Measurements from ENCODE around the gene GPD2.
A peak's percentile ranks its signal among the peaks of the same experiment; 100 is the strongest.
"Not testable (repeated sequence)": the region's sequence is repeated elsewhere in the genome, so short reads cannot be mapped to it uniquely, and the experiment has no call there.

GPD2 gene

DNA sequence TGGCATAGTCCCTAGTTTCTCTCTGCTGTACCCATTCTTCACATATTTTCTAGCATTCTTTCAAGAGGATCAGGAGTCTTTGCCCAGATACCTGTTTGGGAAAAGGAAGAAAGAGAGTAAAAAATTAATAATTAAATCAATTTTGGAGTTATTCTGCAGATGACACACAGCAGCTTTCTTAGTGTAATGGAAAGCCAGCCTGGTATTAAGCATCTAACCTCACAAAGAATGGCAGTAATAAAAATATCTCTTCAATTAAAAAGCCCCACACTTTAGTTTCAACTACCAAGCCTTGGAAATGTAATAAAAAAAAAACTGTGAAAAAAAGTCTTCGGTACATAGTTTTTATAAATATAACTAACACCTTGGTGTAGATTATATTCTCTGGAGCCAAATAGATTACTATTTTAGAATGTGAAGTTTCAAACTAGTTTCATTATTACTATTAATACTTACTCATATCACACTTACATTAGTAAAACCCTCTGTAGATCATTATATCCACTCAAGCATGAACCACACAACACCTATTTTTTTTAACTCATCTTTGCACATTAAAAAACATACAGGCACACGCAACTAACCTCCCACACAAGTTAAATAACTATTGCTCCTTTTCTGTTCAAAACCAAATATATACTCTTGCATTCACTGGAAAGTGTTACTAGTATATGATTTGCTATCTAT lies 90.9 kb downstream of the GPD2 start:
- H3K4me1 Mint-ChIP-seq: peaks cover 12% of the 10 kb centered on the region
- peak overlapping the region in 1 of 2 donors; percentile 35 for H3K4me3 Mint-ChIP-seq
- H3K9me3 Mint-ChIP-seq: no peaks in the 10 kb centered on the region
- H3K27ac Mint-ChIP-seq: peak overlapping the region; percentile 27 to 72
- ATAC-seq (peak; percentile 95), DNase-seq (no peak)
- H3K27me3 Mint-ChIP-seq: no peaks in the 10 kb centered on the region

DNA sequence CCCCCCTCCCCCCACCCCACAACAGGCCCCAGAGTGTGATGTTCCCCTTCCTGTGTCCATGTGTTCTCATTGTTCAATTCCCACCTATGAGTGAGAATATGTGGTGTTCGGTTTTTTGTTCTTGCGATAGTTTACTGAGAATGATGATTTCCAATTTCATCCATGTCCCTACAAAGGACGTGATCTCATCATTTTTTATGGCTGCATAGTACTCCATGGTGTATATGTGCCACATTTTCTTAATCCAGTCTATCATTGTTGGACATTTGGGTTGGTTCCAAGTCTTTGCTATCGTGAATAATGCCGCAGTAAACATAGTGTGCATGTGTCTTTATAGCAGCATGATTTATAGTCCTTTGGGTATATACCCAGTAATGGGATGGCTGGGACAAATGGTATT lies 92.4 kb downstream of the GPD2 start:
- H3K4me3 Mint-ChIP-seq, H3K27ac Mint-ChIP-seq, ATAC-seq, H3K27me3 Mint-ChIP-seq, DNase-seq, H3K9me3 Mint-ChIP-seq: not testable (repeated sequence)
- H3K4me1 Mint-ChIP-seq: peaks cover 12% of the 10 kb centered on the region

DNA sequence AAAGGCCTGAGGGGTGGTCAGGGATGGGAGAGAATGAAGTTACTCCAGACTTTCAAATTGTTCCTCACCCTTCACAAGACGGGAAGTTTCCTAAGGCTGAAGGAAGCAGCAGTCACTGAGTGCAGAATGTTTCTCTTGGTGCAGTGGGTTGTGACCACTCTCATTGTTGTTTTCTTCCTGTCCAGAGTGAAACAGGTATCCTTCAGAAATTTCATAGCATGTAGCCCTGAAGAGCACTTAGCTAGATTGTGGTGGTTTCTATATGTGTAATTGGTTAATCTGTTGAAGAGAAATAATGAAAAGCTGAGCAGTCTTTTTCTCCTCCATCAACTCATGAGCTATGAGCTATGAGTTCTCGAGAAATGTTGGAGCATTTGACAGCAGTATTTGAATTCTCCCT lies 96.8 kb downstream of the GPD2 start:
- peaks cover 11% of the 10 kb centered on the region for H3K4me1 Mint-ChIP-seq
- no peak for DNase-seq
- ATAC-seq: no peak
- no peaks in the 10 kb centered on the region for H3K27me3 Mint-ChIP-seq
- no peak overlapping the region for H3K27ac Mint-ChIP-seq
- no peaks in the 10 kb centered on the region for H3K9me3 Mint-ChIP-seq
- H3K4me3 Mint-ChIP-seq: no peak overlapping the region

DNA sequence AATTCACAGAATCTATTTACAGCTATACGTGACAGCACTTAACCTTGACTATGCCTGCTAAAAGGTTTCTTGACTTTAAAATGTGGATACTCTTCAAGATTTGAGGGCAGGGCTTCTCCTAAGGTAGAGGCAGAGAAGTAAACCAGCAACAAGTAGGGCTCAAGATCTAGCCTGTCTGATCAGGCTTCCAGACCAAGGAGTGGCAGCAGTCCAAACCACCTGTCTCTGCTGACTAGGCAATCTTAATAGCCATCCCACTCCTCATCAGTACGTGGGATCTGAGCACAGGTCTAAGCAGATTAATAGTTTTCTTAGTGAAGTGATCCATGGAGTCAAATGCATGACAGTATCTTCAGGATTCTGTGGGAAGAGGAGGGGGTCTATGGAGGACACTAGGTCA lies 100.4 kb downstream of the GPD2 start:
- Mint-ChIP-seq H3K4me1 (peaks cover 33% of the 10 kb centered on the region), H3K27me3 (no peaks in the 10 kb centered on the region), H3K9me3 (no peaks in the 10 kb centered on the region), H3K27ac (peak overlapping the region in 1 of 2 donors; percentile 19), H3K4me3 (peak overlapping the region in 1 of 2 donors; percentile 1)
- DNase-seq (no peak), ATAC-seq (no peak)

DNA sequence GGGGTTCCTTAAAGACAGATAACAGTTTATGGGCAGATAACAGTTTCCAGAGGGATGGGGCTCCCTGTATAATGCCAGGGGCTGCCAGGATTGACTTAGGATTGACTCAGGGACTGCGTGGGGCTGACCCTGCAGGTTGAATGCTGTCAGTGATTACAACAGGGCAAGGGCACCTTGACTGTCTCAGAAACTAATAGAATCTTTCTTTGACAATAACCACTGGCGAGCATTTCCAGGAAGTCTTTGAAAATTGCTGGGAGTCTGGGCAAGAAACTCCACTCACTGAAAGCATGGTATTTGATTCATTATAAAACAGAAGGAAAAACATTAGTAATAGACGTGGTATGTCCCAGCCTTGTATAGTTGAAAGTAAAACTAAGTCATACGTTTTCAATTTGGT lies 101.0 kb downstream of the GPD2 start:
- H3K27ac Mint-ChIP-seq: peak overlapping the region; percentile 5 to 23
- ATAC-seq: peak; percentile 55

DNA sequence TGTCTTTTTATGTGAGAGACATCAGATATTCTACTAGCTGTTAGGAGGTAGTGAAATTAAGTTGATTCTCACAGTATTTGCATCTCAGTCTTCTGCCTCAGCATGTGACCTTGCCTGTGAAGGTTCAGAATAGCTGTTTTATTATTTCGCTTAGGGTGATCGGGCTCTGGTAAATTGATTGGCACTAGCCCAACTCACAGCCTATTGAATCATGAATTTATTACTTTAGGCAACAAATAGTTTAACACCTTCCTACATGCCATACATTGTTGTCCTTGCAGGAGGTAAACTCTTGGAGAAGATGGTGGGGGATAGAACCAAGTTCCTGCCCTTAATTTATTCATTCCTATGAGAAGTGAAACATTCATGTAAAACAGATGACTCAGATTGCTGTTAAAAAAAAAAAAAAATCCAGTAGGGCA lies 101.9 kb downstream of the GPD2 start:
- Mint-ChIP-seq H3K9me3 (peaks cover 0 to under 1% of the 10 kb centered on the region in 2 donors), H3K27me3 (no peaks in the 10 kb centered on the region), H3K4me3 (peak overlapping the region in 1 of 2 donors; percentile 9), H3K4me1 (peaks cover 33% of the 10 kb centered on the region), H3K27ac (peak overlapping the region in 1 of 2 donors; percentile 21)
- DNase-seq (no peak), ATAC-seq (peak; percentile 66)

More for the DNA sequence above, 101.0 kb downstream of the GPD2 start:
- Mint-ChIP-seq H3K4me3 (peak overlapping the region in 1 of 2 donors; percentile 1), H3K27me3 (no peaks in the 10 kb centered on the region), H3K4me1 (peaks cover 33% of the 10 kb centered on the region), H3K9me3 (no peaks in the 10 kb centered on the region)
- DNase-seq: no peak

DNA sequence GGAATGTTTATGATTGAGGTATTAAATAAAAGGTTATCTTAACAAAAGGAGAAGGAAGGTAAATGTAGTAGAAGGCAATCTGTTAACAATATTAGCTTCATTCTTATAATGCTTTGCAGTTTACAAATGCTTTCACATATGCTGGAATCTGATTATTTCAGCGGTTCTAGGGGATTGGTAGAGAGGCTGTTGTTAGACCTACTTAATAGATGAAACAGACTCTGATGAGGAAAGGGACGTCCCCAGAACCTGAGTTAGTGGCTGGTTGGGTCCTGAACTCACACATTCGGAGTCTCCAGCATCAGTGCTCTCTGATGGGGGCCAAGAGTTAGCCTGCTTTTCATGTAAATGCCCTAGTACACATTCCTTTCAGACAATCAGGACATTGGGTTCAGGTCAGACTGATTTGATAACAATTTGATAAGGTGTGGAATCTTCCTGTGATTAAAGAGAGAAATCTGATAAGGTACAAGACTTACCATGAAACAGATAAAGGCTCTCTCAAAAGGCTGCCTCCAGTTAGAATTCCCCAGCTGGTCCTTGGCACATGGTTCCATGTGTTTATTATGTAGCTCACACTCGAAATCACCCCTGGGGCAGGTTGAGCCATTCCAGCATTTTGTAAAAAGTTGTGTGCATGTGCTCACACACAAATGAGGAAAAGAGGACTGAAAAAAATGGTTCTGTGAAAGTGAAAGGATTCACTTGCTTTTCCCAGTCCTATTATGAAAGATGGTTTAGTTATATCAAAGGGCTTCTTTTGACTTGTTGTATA lies 103.1 kb downstream of the GPD2 start:
- H3K4me1 Mint-ChIP-seq: peaks cover 33% of the 10 kb centered on the region

DNA sequence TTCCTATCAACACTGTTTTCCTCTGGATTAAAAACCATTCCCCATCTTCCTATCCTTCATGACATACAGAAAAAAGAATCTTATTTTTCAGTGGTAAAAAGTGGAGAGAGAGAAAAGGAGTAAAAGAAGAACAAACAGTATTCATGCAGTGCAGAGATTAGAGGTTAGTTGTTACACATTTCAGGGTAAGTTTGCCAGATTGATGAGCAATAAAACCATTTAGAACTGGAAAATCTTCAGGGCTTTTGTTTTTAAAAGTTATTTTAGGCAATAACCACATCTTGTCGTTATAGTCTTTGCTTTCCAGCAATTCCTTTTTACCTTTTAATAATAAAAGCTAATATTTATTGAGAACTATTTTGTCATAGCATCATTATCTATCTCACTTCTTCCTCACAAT lies 104.5 kb downstream of the GPD2 start:
- H3K27me3 Mint-ChIP-seq: no peaks in the 10 kb centered on the region
- H3K4me1 Mint-ChIP-seq: peaks cover 33% of the 10 kb centered on the region
- H3K27ac Mint-ChIP-seq: no peak overlapping the region
- no peak for DNase-seq
- H3K9me3 Mint-ChIP-seq: peaks cover 0 to 7% of the 10 kb centered on the region in 2 donors
- H3K4me3 Mint-ChIP-seq: no peak overlapping the region
- ATAC-seq: no peak

More for the DNA sequence above, 103.1 kb downstream of the GPD2 start:
- no peak for ATAC-seq
- peaks cover 0 to 7% of the 10 kb centered on the region in 2 donors for H3K9me3 Mint-ChIP-seq
- H3K4me3 Mint-ChIP-seq: no peak overlapping the region
- H3K27me3 Mint-ChIP-seq: no peaks in the 10 kb centered on the region
- no peak for DNase-seq
- H3K27ac Mint-ChIP-seq: no peak overlapping the region

DNA sequence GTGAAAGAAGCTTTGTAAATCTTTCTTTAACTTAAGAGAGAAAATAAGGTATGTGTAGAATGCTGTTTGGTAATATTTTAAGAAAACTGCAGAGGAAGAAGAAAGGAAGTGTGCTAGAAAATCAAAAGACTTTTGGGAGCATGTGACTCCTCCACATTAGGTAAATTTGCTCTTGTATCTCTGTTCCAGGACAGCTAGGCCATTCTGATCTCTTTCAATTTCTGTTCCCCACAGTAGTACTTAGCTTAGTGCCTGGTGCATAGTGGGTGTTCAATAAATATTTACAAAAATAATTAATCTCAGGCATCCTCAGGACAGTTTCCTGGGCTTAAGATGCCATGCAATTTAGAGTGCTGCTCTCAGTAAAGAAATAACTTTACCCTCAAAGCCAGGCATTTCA lies 105.0 kb downstream of the GPD2 start:
- ATAC-seq (no peak), DNase-seq (no peak)
- H3K4me1 Mint-ChIP-seq: peaks cover 33% of the 10 kb centered on the region
- peaks cover 0 to 7% of the 10 kb centered on the region in 2 donors for H3K9me3 Mint-ChIP-seq
- H3K27me3 Mint-ChIP-seq: no peaks in the 10 kb centered on the region
- no peak overlapping the region for H3K4me3 Mint-ChIP-seq
- H3K27ac Mint-ChIP-seq: no peak overlapping the region

DNA sequence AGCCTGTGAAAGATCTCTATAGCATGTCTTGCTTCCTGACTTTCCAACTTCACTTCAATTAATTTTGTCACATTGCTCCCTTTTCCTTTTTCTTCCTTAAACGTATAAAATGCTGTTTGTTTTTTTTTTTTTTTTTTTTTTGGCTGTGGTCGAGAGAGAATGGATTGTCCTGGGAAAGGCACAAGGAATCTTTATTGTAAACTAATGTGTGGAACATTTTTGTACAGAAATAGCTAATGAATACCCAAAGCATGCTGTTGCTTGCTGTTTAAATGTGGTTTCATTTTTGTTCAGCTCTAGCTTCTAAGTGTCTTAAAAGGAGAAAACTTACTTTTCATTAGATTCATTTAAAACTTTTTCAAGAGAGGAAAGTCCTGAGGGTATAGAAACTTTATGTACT lies 105.5 kb downstream of the GPD2 start:
- no peak for DNase-seq
- no peak for ATAC-seq
- Mint-ChIP-seq H3K27me3 (no peaks in the 10 kb centered on the region), H3K9me3 (peaks cover 0 to 7% of the 10 kb centered on the region in 2 donors), H3K4me1 (peaks cover 29% of the 10 kb centered on the region), H3K4me3 (no peak overlapping the region), H3K27ac (no peak overlapping the region)

DNA sequence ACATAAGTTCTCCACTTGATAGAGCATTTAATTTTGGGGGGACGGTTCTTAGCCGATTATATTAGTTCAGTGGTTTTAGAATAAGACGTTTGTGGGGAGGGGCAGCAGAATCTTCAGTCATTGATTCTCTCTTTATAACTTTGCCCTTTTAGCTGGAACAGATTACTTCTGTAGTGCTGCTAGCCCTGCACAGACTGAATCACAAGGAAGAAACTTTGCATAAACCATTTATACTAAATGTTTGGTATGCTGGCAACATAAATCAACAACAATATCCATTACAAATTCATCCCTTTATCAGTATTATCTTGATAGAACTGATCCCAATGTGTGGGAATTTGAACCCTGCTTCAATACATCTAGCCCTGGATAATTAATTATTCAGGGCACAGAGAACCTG lies 112.2 kb downstream of the GPD2 start:
- H3K4me1 Mint-ChIP-seq: no peaks in the 10 kb centered on the region
- no peaks in the 10 kb centered on the region for H3K27me3 Mint-ChIP-seq

DNA sequence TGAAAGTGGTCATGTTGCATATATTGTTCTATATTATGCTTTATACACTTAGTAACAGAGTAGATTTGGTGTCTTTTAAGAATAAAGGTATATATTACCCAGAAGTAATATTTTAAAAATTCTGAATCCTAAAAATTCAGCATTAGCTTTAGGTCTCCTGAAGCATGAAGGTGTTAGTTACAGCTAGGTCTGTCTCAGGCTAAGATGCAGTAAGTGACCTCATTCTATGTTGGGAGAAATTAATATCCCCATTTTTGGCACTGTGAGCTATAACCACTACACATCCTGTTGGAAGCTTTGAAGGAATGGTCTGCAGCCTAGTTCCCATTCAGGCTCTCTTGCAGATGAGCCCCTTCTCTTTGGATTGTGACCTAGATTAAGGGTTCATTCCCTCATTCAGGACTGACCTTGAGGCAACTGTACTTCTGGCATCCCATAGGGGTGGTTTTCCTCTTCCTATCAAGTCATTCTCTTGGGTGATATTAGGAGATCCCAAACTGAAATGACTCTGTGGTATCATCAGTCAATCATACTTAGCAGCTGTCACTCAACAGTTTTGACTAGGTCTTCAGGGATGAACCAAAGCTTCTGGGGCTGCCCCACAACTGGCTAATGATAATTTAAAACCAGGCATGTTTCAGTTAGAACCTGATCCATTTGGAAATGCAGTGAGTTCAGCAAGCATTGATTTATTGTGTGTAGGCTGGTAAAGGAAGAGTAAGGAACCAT lies 117.7 kb downstream of the GPD2 start:
- H3K9me3 Mint-ChIP-seq: no peaks in the 10 kb centered on the region
- H3K4me3 Mint-ChIP-seq: no peak overlapping the region
- no peak for ATAC-seq
- no peak for DNase-seq
- H3K4me1 Mint-ChIP-seq: no peaks in the 10 kb centered on the region
- H3K27ac Mint-ChIP-seq: peak overlapping the region in 1 of 2 donors; percentile 87
- no peaks in the 10 kb centered on the region for H3K27me3 Mint-ChIP-seq

More for the DNA sequence above, 112.2 kb downstream of the GPD2 start:
- H3K9me3 Mint-ChIP-seq: peaks cover 0 to 3% of the 10 kb centered on the region in 2 donors
- ATAC-seq (no peak), DNase-seq (no peak)
- H3K27ac Mint-ChIP-seq: no peak overlapping the region
- no peak overlapping the region for H3K4me3 Mint-ChIP-seq

DNA sequence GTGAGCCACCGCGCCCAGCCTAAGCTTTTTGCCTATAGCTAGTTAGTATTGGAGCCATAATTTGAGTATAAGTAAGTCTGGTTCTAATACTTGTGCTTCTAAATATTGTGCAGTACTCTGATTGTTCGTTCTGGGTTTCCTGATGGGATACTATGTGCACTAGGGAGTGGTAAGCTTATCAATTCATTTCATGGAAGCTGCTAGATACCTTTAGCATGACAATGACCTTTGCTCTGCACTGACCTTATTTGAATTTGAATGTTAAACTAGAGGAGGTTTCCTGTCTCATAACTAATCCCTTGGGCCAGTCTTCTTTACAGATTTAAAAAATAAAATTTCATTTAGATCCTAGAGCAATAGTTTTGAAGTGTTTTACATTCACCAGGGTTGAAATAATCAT lies 125.1 kb downstream of the GPD2 start:
- no peaks in the 10 kb centered on the region for H3K27me3 Mint-ChIP-seq
- no peak overlapping the region for H3K27ac Mint-ChIP-seq
- no peaks in the 10 kb centered on the region for H3K9me3 Mint-ChIP-seq
- no peak overlapping the region for H3K4me3 Mint-ChIP-seq
- no peaks in the 10 kb centered on the region for H3K4me1 Mint-ChIP-seq
- DNase-seq (no peak), ATAC-seq (no peak)

DNA sequence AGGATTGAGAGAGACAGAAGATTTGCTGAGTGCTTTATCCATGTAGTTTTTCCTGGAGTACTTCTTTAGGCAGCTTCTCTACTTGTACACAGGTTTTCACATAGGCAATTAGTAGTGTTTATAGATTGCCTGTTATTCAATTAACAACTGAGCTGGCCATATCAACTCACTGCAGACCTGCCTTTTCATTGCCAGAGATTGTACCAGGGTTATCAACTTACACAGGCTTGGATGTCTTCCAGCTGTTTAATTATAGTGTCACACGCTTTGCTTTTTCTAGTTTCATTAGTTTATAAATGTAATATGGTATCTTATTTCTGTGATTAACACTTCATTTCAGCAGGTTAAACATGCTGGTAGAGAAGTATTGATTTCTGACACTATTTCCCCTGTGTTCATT lies 125.9 kb downstream of the GPD2 start:
- H3K4me1 Mint-ChIP-seq: no peaks in the 10 kb centered on the region
- H3K27me3 Mint-ChIP-seq: no peaks in the 10 kb centered on the region
- no peak for DNase-seq
- H3K4me3 Mint-ChIP-seq: no peak overlapping the region
- H3K27ac Mint-ChIP-seq: no peak overlapping the region
- no peak for ATAC-seq
- H3K9me3 Mint-ChIP-seq: no peaks in the 10 kb centered on the region

DNA sequence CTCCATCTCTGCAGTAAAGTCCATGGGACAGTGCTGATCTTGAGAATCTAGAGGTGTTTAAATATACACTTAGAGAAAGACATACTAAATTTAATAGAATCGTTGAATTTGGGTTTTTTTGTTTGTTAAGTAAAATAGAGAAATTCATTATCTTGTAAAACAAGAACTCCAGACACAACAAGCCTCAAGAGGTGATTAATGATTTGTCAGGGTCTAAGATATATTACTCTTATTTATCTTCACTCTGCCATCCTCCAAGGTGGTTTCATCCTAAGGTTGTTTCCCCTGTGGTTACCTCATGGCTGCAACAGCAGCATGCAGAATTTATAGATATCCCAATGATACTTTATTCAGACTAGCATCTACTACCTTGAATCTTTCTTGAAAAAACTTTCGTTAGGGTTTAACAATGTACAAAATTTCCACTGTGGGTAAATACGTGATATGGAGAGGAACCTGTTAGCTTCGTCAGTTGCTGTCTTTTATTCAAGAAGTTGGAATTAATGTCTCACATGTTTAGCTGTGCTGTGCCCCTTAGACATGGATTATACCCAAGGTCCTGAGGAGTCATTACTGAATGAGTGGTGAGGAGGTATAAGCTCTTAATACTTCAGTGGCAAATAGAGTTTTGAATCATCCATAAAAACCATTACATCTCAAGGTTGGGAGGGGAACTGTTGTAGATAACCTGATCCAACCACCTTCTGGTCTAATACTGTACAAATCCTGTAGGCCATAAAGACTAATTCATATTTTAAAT lies 128.0 kb downstream of the GPD2 start:
- Mint-ChIP-seq H3K27ac (no peak overlapping the region), H3K27me3 (no peaks in the 10 kb centered on the region), H3K4me3 (no peak overlapping the region), H3K9me3 (no peaks in the 10 kb centered on the region), H3K4me1 (no peaks in the 10 kb centered on the region)
- ATAC-seq: no peak
- no peak for DNase-seq

Data from stimulated activated naive CD8-positive, alpha-beta T cell treated with anti-CD3 and anti-CD28 coated beads, Interleukin-15, amount 100 ng/mL, for 72 hours (primary cell).